Smooth muscle cell (in vitro differentiated cells): ENCODE measurements around the gene DAB1. TPM values are rescaled to one million over a fixed set of nuclear protein-coding genes. Genes with fewer than 3 reads are reported as not detected.

Experiments used
- DNase-seq: peaks from one replicate; lab custom pipeline; 2025; ENCODE audit not compliant: unreplicated experiment; lab: John Stamatoyannopoulos, UW
- H2AFZ ChIP-seq: fragments of 200-600 bp; sonication (generic); 2 replicates; pipeline ENCODE4 v1.6.0; 2016; ENCODE audit warnings: antibody characterized with exemption, low read depth, mild to moderate bottlenecking
- H3F3A ChIP-seq: fragments of 200-600 bp; sonication (generic); 2 replicates; pipeline ENCODE4 v1.6.0; 2017; ENCODE audit warnings: antibody characterized with exemption, low read depth
- H3K27ac ChIP-seq: fragments of 200-600 bp; sonication (generic); 2 replicates; pipeline ENCODE4 v1.5.1; 2016; ENCODE audit warnings: low read depth, mild to moderate bottlenecking
- H3K27me3 ChIP-seq: fragments of 200-600 bp; sonication (generic); 2 replicates; pipeline ENCODE4 v1.6.1; 2016; ENCODE audit warnings: low read depth, mild to moderate bottlenecking
- H3K36me3 ChIP-seq: fragments of 200-600 bp; sonication (generic); 2 replicates; pipeline ENCODE4 v1.5.1; 2016; ENCODE audit warnings: low read depth
- H3K4me1 ChIP-seq: fragments of 200-600 bp; sonication (generic); 2 replicates; pipeline ENCODE4 v1.5.1; 2016; ENCODE audit warnings: low read depth
- H3K4me2 ChIP-seq: fragments of 200-600 bp; sonication (generic); 2 replicates; pipeline ENCODE4 v1.6.0; 2016; ENCODE audit warnings: mild to moderate bottlenecking
- H3K4me3 ChIP-seq: fragments of 200-600 bp; sonication (generic); 2 replicates; pipeline ENCODE4 v1.5.1; 2016; ENCODE audit warnings: mild to moderate bottlenecking
- H3K79me2 ChIP-seq: fragments of 200-600 bp; sonication (generic); 2 replicates; pipeline ENCODE4 v1.6.0; 2016; ENCODE audit warnings: low read depth, mild to moderate bottlenecking
- H3K9ac ChIP-seq: fragments of 200-600 bp; sonication (generic); 2 replicates; pipeline ENCODE4 v1.6.0; 2016; ENCODE audit warnings: low read depth
- H3K9me3 ChIP-seq: fragments of 200-600 bp; sonication (generic); replicated peaks from 2 replicates; pipeline ENCODE4 v1.5.1; 2016; ENCODE audit warnings: low read depth
- H4K20me1 ChIP-seq: fragments of 200-600 bp; sonication (generic); 2 replicates; pipeline ENCODE4 v1.6.0; 2016; ENCODE audit warnings: low read depth
- WGBS: methylation state at CpG from one replicate; pipeline ENCODE4 v1.1.7; 2016; ENCODE audit warnings: low lambda C conversion rate; 5-methylcytosine and 5-hydroxymethylcytosine counted together
- polyA plus RNA-seq: library from polyadenylated mRNA; unstranded; fragments of >200 nt; fragmentation: Nextera tagmentation; extraction: Ambion mirVana; gene quantifications from 2 replicates; pipeline ENCODE4 v1.2.1, GENCODE V29; 2016
- total RNA-seq: library from RNA; depleted of rRNA; stranded (reverse); fragments of >200 nt; gene quantifications from 2 replicates; pipeline ENCODE4 v1.2.3, GENCODE V29; 2014
- TF ChIP-seq, protein P1 (sequence below): fragments of 200-600 bp; sonication (generic); IDR thresholded peaks from 2 replicates; pipeline ENCODE4 v1.5.1; 2017; ENCODE audit warnings: borderline replicate concordance, mild to moderate bottlenecking, antibody characterized with exemption; ENCODE audit not compliant: insufficient read depth, poor library complexity, severe bottlenecking

The DAB1 gene
- total and polyA plus RNA-seq, 2 experiments from 2014 or later, result 0.22 to 0.30 TPM

DNA sequence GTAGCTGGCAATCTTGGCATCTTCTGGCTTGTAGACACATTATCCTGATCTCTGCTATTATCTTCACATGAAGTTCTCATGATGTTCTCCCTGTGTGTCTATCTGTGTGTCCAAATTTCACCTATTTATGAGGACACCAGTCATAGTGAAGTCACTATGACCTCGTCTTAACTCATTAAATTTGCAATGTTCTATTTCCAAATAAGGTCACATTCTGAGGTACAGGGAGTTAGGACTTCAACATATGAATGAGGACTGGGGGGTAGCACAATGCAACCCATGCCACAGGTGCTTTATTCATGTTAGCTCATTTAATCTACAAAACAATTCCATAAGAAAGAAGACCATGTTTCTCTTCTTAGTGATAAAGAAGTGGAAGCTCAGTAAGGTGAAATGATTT, 251.8 kb downstream of the DAB1 start:
- no peak overlapping the region for H2AFZ ChIP-seq
- no peaks in the 10 kb centered on the region for H3K9me3 ChIP-seq
- H3K27ac ChIP-seq, result no peak overlapping the region
- H3K4me1 ChIP-seq, result no peaks in the 10 kb centered on the region
- 77% methylated on average over 1 of the region's 1 CpG for WGBS
- H4K20me1 ChIP-seq, result no peaks in the 10 kb centered on the region
- TF ChIP-seq, protein P1, sequence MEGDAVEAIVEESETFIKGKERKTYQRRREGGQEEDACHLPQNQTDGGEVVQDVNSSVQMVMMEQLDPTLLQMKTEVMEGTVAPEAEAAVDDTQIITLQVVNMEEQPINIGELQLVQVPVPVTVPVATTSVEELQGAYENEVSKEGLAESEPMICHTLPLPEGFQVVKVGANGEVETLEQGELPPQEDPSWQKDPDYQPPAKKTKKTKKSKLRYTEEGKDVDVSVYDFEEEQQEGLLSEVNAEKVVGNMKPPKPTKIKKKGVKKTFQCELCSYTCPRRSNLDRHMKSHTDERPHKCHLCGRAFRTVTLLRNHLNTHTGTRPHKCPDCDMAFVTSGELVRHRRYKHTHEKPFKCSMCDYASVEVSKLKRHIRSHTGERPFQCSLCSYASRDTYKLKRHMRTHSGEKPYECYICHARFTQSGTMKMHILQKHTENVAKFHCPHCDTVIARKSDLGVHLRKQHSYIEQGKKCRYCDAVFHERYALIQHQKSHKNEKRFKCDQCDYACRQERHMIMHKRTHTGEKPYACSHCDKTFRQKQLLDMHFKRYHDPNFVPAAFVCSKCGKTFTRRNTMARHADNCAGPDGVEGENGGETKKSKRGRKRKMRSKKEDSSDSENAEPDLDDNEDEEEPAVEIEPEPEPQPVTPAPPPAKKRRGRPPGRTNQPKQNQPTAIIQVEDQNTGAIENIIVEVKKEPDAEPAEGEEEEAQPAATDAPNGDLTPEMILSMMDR, result no peak
- peaks cover 3% of the 10 kb centered on the region for H3K27me3 ChIP-seq
- H3F3A ChIP-seq, result no peaks in the 10 kb centered on the region
- no peak for DNase-seq
- no peak overlapping the region for H3K9ac ChIP-seq
- H3K79me2 ChIP-seq, result no peaks in the 10 kb centered on the region
- H3K4me2 ChIP-seq, result no peak overlapping the region
- no peak overlapping the region for H3K4me3 ChIP-seq
- no peaks in the 10 kb centered on the region for H3K36me3 ChIP-seq

DNA sequence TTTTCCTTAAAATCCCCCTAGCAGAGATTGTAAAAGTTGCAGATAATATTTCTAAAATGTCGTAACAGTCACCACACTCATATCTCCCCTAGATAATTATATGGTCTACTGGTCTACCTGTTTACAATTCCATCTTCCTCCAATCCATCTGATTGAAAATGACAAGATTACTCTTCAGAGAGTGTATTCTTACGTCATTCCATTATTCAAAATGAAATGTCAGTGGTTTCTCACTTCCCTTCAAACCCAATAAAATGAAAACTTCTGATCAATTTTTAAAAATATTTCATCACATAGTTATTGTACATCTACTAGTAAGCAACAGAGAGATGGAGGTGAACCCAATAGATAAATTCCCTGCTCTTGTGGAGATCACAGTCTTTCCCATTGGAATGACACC, 255.9 kb downstream of the DAB1 start:
- Histone ChIP-seq H2AFZ (no peak overlapping the region), H3K27me3 (peaks cover 3% of the 10 kb centered on the region), H3F3A (no peaks in the 10 kb centered on the region), H3K4me1 (no peaks in the 10 kb centered on the region), H3K9ac (no peak overlapping the region), H3K4me2 (no peak overlapping the region), H4K20me1 (no peaks in the 10 kb centered on the region), H3K4me3 (no peak overlapping the region), H3K9me3 (no peaks in the 10 kb centered on the region), H3K27ac (no peak overlapping the region), H3K36me3 (no peaks in the 10 kb centered on the region), H3K79me2 (no peaks in the 10 kb centered on the region)
- DNase-seq, result no peak
- TF ChIP-seq, protein P1, result no peak
- WGBS, result 92% methylated on average over 2 of the region's 2 CpGs

DNA sequence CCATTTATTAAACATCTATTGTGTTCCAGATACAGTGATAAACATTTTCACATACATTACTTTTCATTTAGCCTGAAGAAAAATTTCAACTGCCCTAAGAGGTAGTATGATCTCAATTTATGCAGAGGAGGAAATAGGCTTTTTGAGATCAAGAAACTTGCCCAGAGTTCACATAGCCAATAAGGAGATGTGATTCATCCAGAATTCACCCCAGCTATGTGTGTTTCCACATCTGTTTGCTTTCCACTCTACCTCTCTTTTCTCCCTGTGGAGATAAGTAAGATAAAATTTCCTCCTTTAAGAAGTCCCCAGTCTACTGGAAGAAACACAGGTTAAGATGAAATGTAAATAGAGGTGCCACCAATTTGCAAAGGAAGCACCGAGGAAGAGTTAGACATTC, 258.3 kb downstream of the DAB1 start:
- Histone ChIP-seq H3K27ac (no peak overlapping the region), H3K27me3 (peaks cover under 1% of the 10 kb centered on the region), H2AFZ (no peak overlapping the region), H4K20me1 (no peaks in the 10 kb centered on the region), H3K9ac (no peak overlapping the region), H3K9me3 (no peaks in the 10 kb centered on the region), H3K4me2 (no peak overlapping the region), H3K36me3 (no peaks in the 10 kb centered on the region), H3K4me1 (no peaks in the 10 kb centered on the region), H3K4me3 (no peak overlapping the region), H3K79me2 (no peaks in the 10 kb centered on the region), H3F3A (no peaks in the 10 kb centered on the region)
- 58% methylated on average over 1 of the region's 1 CpG for WGBS
- TF ChIP-seq, protein P1, result no peak
- no peak for DNase-seq

DNA sequence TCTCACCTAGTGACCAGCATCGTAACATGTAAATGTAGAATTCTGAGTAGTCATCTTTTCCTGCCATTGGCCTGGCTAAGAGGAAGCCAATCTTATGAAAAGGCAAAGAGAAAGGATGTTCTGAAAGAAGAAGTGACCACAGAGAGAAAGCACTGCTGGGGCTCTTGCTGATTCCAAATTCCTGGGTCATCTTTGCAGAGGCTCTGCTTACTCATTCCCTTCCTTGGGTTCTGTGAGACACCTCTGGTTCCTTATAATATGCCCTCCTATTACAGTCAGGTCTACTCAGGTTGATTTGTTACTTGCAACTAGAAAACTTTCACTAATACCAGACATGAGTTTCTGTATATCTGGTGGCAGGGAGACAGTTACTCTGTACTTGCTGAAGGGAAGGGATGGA, 259.3 kb downstream of the DAB1 start:
- no peaks in the 10 kb centered on the region for H3K27me3 ChIP-seq
- H3K4me2 ChIP-seq, result no peak overlapping the region
- H4K20me1 ChIP-seq, result no peaks in the 10 kb centered on the region
- H3K9me3 ChIP-seq, result no peaks in the 10 kb centered on the region
- WGBS, result 89% methylated on average over 1 of the region's 1 CpG
- no peak overlapping the region for H3K9ac ChIP-seq
- H3K4me3 ChIP-seq, result no peak overlapping the region
- H3K36me3 ChIP-seq, result no peaks in the 10 kb centered on the region
- TF ChIP-seq, protein P1, result no peak
- H3K4me1 ChIP-seq, result no peaks in the 10 kb centered on the region
- DNase-seq, result no peak
- no peaks in the 10 kb centered on the region for H3K79me2 ChIP-seq
- H3F3A ChIP-seq, result no peaks in the 10 kb centered on the region
- H2AFZ ChIP-seq, result no peak overlapping the region
- H3K27ac ChIP-seq, result no peak overlapping the region
